Nephron (organoid): ENCODE data around the gene LENEP.

Source experiments
- H3K27ac Mint-ChIP-seq, 3 experiments: 2 replicates each; pipeline ENCODE4 v1.8.0; 2020; ENCODE audit warnings: mixed read lengths in 3 of 3, mild to moderate bottlenecking in 2 of 3, moderate library complexity in 1 of 3
- H3K27me3 Mint-ChIP-seq: 2 replicates; pipeline ENCODE4 v1.8.0; 2021; ENCODE audit warnings: low read depth, mild to moderate bottlenecking, moderate library complexity, mixed read lengths
- H3K36me3 Mint-ChIP-seq: 2 replicates; pipeline ENCODE4 v1.8.0; 2020; ENCODE audit warnings: low read depth, mixed read lengths
- H3K4me1 Mint-ChIP-seq: 2 replicates; pipeline ENCODE4 v1.8.0; 2020; ENCODE audit warnings: mixed read lengths
- H3K4me3 Mint-ChIP-seq, 3 experiments: 2 replicates each; pipeline ENCODE4 v1.8.0; 2020; ENCODE audit warnings: mild to moderate bottlenecking in 3 of 3, mixed read lengths in 3 of 3, moderate library complexity in 2 of 3
- H3K9me3 Mint-ChIP-seq: 2 replicates; pipeline ENCODE4 v1.8.0; 2020; ENCODE audit warnings: mixed read lengths
- CTCF ChIP-seq, 3 experiments: fragments of 200-600 bp; sonication (generic); IDR thresholded peaks; one replicate each; pipeline ENCODE4 v1.5.0; 2021; ENCODE audit warnings: antibody characterized with exemption in 3 of 3; ENCODE audit not compliant: unreplicated experiment in 3 of 3

Gene LENEP

GRCh38 chr1:154989195-154989860 lies 4.1 kb upstream of the LENEP start:
- H3K27me3 Mint-ChIP-seq: no peaks in the 10 kb centered on the region
- peaks cover 4% of the 10 kb centered on the region for H3K4me1 Mint-ChIP-seq
- H3K36me3 Mint-ChIP-seq: peaks cover 17% of the 10 kb centered on the region
- H3K27ac Mint-ChIP-seq: no peak overlapping the region
- H3K4me3 Mint-ChIP-seq: no peak overlapping the region
- H3K9me3 Mint-ChIP-seq: no peaks in the 10 kb centered on the region
- TF ChIP-seq CTCF (IDR thresholded peaks at IDR 0.05; ENCODE audit: unreplicated experiment in 3 of 3): no peak

GRCh38 chr1:154990276-154990675 lies 3.1 kb upstream of the LENEP start:
- Mint-ChIP-seq H3K4me3 (no peak overlapping the region), H3K4me1 (peaks cover 4% of the 10 kb centered on the region), H3K36me3 (peaks cover 17% of the 10 kb centered on the region), H3K9me3 (no peaks in the 10 kb centered on the region), H3K27ac (no peak overlapping the region), H3K27me3 (no peaks in the 10 kb centered on the region)
- no peak for TF ChIP-seq CTCF (IDR thresholded peaks at IDR 0.05; ENCODE audit: unreplicated experiment in 3 of 3)

- Mint-ChIP-seq H3K9me3 (no peaks in the 10 kb centered on the region), H3K36me3 (peaks cover 15% of the 10 kb centered on the region), H3K27me3 (no peaks in the 10 kb centered on the region), H3K27ac (no peak overlapping the region), H3K4me3 (no peak overlapping the region), H3K4me1 (peaks cover 15% of the 10 kb centered on the region)
- no peak for TF ChIP-seq CTCF (IDR thresholded peaks at IDR 0.05; ENCODE audit: unreplicated experiment in 3 of 3)
Measured at GRCh38 chr1:154992721-154993571, 440 bp upstream of the LENEP start.

GRCh38 chr1:154994269-154994587 lies 842 bp downstream of the LENEP start:
- peaks cover 16% of the 10 kb centered on the region for H3K4me1 Mint-ChIP-seq
- no peak for TF ChIP-seq CTCF (IDR thresholded peaks at IDR 0.05; ENCODE audit: unreplicated experiment in 3 of 3)
- H3K36me3 Mint-ChIP-seq: peaks cover 4% of the 10 kb centered on the region
- no peaks in the 10 kb centered on the region for H3K27me3 Mint-ChIP-seq
- H3K4me3 Mint-ChIP-seq: no peak overlapping the region
- H3K27ac Mint-ChIP-seq: no peak overlapping the region
- no peaks in the 10 kb centered on the region for H3K9me3 Mint-ChIP-seq

DNA sequence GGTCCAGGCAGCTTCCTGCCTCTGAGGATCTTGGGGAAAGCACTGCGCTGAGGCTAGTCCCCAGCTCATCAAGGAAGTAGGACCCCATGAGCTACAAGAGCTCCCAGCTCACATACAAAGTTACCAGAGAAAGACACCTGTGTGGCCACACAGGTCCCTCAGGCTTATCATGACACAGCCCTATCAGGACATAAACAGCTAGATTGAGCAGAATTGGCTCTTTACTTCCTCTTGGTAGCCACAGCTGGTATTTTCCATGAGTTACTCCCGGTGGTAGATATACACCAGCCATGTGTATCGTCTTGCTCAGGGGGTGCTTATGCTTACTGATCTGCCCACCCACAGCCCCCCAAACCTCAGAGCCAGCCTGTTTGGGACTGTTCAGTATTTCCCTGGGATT lies 1.2 kb downstream of the LENEP start:
- peaks cover 3% of the 10 kb centered on the region for H3K36me3 Mint-ChIP-seq
- H3K4me3 Mint-ChIP-seq: no peak overlapping the region
- peak overlapping the region in 1 of 3 experiments; percentile 19 for H3K27ac Mint-ChIP-seq
- H3K9me3 Mint-ChIP-seq: no peaks in the 10 kb centered on the region
- no peak for TF ChIP-seq CTCF (IDR thresholded peaks at IDR 0.05; ENCODE audit: unreplicated experiment in 3 of 3)
- peaks cover 16% of the 10 kb centered on the region for H3K4me1 Mint-ChIP-seq
- H3K27me3 Mint-ChIP-seq: no peaks in the 10 kb centered on the region
